Heart right ventricle (tissue), 16 donors: ENCODE measurements around the gene ATP10A. TPM values are rescaled to one million over a fixed set of nuclear protein-coding genes. Genes with fewer than 3 reads are reported as not detected.

Experiments
- ATAC-seq, 8 donors: fragments of 200-7000 bp; cut with Tn5 transposase; one replicate each; pipeline ENCODE4 v1.9.1; 2020; ENCODE audit warnings: mild to moderate bottlenecking in 8 of 8, moderate library complexity in 8 of 8, moderate number of reproducible peaks in 1 of 8
- DNase-seq, 2 donors: peaks; one replicate each; pipeline ENCODE4 v3.0.0-alpha.2; 2020
- H3K27ac ChIP-seq, 10 donors: fragments of 200-600 bp; sonication (generic) in 2 of 10; one replicate each; pipeline versions ENCODE4 v1.5.0 to v1.8.0; 2020 to 2022; ENCODE audit warnings: mild to moderate bottlenecking in 3 of 10
- H3K27me3 ChIP-seq, 7 donors: fragments of 200-600 bp; one replicate each; pipeline ENCODE4 v1.8.0; 2021 to 2022; ENCODE audit warnings: mild to moderate bottlenecking in 2 of 7
- H3K36me3 ChIP-seq, 9 donors: fragments of 200-600 bp; sonication (generic) in 1 of 9; one replicate each; pipeline versions ENCODE4 v1.5.0 to v1.8.0; 2020 to 2022; ENCODE audit warnings: mild to moderate bottlenecking in 2 of 9
- H3K4me1 ChIP-seq, 9 donors: fragments of 200-600 bp; sonication (generic) in 1 of 9; one replicate each; pipeline versions ENCODE4 v1.5.0 to v1.8.0; 2020 to 2022; ENCODE audit warnings: mild to moderate bottlenecking in 4 of 9
- H3K4me3 ChIP-seq, 10 donors: fragments of 200-600 bp; sonication (generic) in 2 of 10; one replicate each; pipeline versions ENCODE4 v1.5.0 to v1.8.0; 2020 to 2022; ENCODE audit warnings: mild to moderate bottlenecking in 7 of 10, moderate library complexity in 2 of 10
- H3K9me3 ChIP-seq, 11 donors: fragments of 200-600 bp in 10 of 11; sonication (generic) in 2 of 11; one replicate each; pipeline versions ENCODE4 v1.5.0 to v1.8.0; 2013 to 2022; ENCODE audit warnings: mild to moderate bottlenecking in 2 of 11, control low read depth in 1 of 11, moderate library complexity in 1 of 11
- WGBS, 2 donors: extraction: QIAGEN DNeasy Blood & Tissue Kit; methylation state at CpG; one replicate each; pipeline ENCODE4 v1.1.7; 2013; ENCODE audit warnings: inconsistent platforms in 1 of 2; 5-methylcytosine and 5-hydroxymethylcytosine counted together
- intact Hi-C, 10 donors: fragments of 100-400 bp; cut with DNase I; formaldehyde crosslinking; loops; one replicate each; pipeline versions ENCODE4 v1.11.1 to v1.14.2; 2022
- polyA plus RNA-seq, 2 donors: library from polyadenylated mRNA; stranded (reverse); fragments of 200-250 nt; gene quantifications; one replicate each; pipeline ENCODE4 v1.2.3, GENCODE V29; 2013
- total RNA-seq, 10 donors: library from RNA; stranded (reverse); fragmentation: NEBNext Ultra II Directional in 3 of 10; extraction: Animal tissue kit (Norgen Biotek cat#: 25700) in 3 of 10; gene quantifications; one replicate each; pipeline versions ENCODE4 v1.2.1 to v1.2.4, GENCODE V29; 2021 to 2023
- TF ChIP-seq, protein P1 (sequence below), 9 donors: fragments of 200-600 bp; sonication (generic) in 2 of 9; IDR thresholded peaks; one replicate each; pipeline versions ENCODE4 v1.5.0 to v1.8.0; 2021 to 2022; ENCODE audit warnings: antibody characterized with exemption in 9 of 9, mild to moderate bottlenecking in 5 of 9, moderate library complexity in 1 of 9
- donor health status: Arrhythmogenic right ventricular cardiomyopathy.
- donor health status: ischemic (EF 13 %, LVEDD 7.1; RV severe dilation, severe dysfunction).
- donor health status: healthy with polysubstance abuse.
- donor health status: DM: no; HTN: yes; CAD: no.
- donor health status: DM: no; HTN: no; CAD: no.
- donor health status: ischemic (EF 25% LVEDD 6.9; RV normal size, moderate dysfunction).
- donor health status: ischemic (EF 25% LVEDD 5.7; RV mildly dilated, moderate dysfunction).
- donor health status: healthy.
- donor health status: DM: yes; HTN: yes; CAD: no.
- donor health status: Ischemic cardiomyopathy.
- donor health status: ischemic (EF 35%, LVEDD 5.7; RV mildly dilated, moderate dysfunction).
- donor health status: nonischemic (EF 11% LVEDD 7.7; RV severe dilation, severe dysfunction).
- donor health status: DM: yes; HTN: yes; CAD: no.
- donor health status: PGD.
- donor health status: ischemic (EF 29% LVEDD 5.4; RV normal size, mild dysfunction).
- donor health status: nonischemic (EF 23%, LVEDD 6.1; RV moderate dilation, normal function).

ATP10A gene
- total and polyA plus RNA-seq, 12 donors = 0.45 to 2.2 (median 0.89) TPM

DNA sequence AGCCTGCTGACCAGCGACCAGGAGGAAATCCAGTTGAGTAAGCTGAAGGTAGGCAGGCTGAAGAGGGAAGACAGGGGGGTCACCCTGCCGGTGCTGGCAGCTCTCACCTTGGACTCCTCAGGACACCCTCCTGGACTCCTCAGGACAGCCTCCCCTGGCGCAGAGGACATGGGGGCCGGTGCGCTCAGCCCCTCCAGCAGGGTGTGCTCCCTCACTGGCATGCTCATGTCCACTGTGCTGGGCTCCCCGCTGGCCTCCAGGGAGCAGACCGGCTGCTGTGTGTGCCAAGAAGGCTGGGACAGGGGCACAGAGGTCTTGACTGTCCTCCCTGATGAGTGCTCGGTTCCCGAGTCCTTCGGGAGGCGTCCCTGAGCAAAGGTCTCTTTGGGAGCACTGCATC is 183.6 kb downstream of the ATP10A start:
- WGBS, 2 donors = 81 to 83% methylated on average over 11 of the region's 11 CpGs
- Histone ChIP-seq H3K4me3 (no peak overlapping the region), H3K4me1 (peaks cover 3 to 33% (median 23%) of the 10 kb centered on the region in 9 donors), H3K27ac (no peak overlapping the region), H3K9me3 (peaks cover 0 to 5% (median 0%) of the 10 kb centered on the region in 11 donors), H3K36me3 (peaks cover 0 to 14% (median 0%) of the 10 kb centered on the region in 9 donors), H3K27me3 (no peaks in the 10 kb centered on the region)
- TF ChIP-seq, protein P1, sequence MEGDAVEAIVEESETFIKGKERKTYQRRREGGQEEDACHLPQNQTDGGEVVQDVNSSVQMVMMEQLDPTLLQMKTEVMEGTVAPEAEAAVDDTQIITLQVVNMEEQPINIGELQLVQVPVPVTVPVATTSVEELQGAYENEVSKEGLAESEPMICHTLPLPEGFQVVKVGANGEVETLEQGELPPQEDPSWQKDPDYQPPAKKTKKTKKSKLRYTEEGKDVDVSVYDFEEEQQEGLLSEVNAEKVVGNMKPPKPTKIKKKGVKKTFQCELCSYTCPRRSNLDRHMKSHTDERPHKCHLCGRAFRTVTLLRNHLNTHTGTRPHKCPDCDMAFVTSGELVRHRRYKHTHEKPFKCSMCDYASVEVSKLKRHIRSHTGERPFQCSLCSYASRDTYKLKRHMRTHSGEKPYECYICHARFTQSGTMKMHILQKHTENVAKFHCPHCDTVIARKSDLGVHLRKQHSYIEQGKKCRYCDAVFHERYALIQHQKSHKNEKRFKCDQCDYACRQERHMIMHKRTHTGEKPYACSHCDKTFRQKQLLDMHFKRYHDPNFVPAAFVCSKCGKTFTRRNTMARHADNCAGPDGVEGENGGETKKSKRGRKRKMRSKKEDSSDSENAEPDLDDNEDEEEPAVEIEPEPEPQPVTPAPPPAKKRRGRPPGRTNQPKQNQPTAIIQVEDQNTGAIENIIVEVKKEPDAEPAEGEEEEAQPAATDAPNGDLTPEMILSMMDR (IDR thresholded peaks at IDR 0.05) = no peak
- intact Hi-C loops = loop anchor here in 1 of 10 donors (10.0 kb wide), 1 partner anchor 145 kb away; no protein-coding TSS in a partner anchor
- DNase-seq (no peak), ATAC-seq (no peak)

DNA sequence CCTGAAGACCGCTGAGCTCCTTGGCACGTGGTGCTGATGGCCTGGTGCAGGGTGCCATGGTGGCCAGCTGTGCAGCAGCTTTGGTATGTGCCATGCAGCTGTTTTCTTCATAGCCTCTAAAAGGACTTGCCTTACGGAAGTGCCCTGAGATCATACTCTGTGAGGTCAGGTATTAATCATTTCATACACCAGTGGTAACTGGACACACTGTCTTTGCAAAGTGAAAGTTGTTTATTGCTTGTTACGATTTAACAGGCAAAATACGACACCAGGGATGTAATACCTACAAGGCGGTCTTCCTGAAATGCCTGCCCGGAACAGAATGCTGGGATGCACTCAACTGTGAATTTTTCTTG is 184.6 kb downstream of the ATP10A start:
- ATAC-seq (no peak), DNase-seq (no peak)
- TF ChIP-seq, protein P1 (IDR thresholded peaks at IDR 0.05) = no peak
- Histone ChIP-seq H3K9me3 (no peaks in the 10 kb centered on the region), H3K36me3 (peaks cover 0 to 14% (median 0%) of the 10 kb centered on the region in 9 donors), H3K4me3 (no peak overlapping the region), H3K27me3 (no peaks in the 10 kb centered on the region), H3K27ac (no peak overlapping the region), H3K4me1 (peaks cover 3 to 29% (median 14%) of the 10 kb centered on the region in 9 donors)
- 89 to 94% methylated on average over 7 of the region's 7 CpGs for WGBS, 2 donors
- intact Hi-C loops = loop anchor here in 1 of 10 donors (10.0 kb wide), 1 partner anchor 144 kb away; no protein-coding TSS in a partner anchor

- Histone ChIP-seq H3K4me3 (no peak overlapping the region), H3K4me1 (peaks cover under 1 to 24% (median 9%) of the 10 kb centered on the region in 9 donors), H3K27me3 (no peaks in the 10 kb centered on the region), H3K9me3 (no peaks in the 10 kb centered on the region), H3K27ac (no peak overlapping the region), H3K36me3 (peaks cover 0 to 14% (median 0%) of the 10 kb centered on the region in 9 donors)
- ATAC-seq (no peak), DNase-seq (no peak)
- 64 to 69% methylated on average over 9 of the region's 9 CpGs for WGBS, 2 donors
- intact Hi-C loops = loop anchor here in 1 of 10 donors (10.0 kb wide), 1 partner anchor 143 kb away; no protein-coding TSS in a partner anchor
- TF ChIP-seq, protein P1 (IDR thresholded peaks at IDR 0.05) = no peak
Measured at GRCh38 chr15:25677719-25678499, 185.2 kb downstream of the ATP10A start.

DNA sequence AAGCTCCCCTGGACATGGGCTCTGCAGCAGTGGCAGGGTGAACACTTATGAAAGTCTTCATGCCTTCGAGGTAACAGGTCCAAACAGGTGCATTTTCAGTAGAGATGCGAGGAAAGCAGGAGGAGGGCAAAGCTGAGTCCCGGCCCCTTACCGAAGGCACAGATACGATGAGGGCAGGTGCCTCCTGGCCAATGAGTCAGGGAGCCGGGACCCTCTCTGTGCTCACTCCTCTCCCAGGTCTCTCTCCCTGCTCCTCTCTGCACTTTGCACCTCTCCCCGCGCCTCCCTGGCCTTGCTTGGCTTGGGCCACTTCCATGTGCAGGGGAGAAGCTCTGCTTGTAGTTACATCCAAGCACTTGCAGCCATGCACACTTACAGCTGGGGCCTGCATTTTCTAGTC is 187.1 kb downstream of the ATP10A start:
- intact Hi-C loops = loop anchor here in 1 of 10 donors (10.0 kb wide), 1 partner anchor 141 kb away; no protein-coding TSS in a partner anchor
- no peaks in the 10 kb centered on the region for H3K27me3 ChIP-seq
- WGBS, 2 donors = 87 to 89% methylated on average over 7 to 8 of the region's 8 CpGs
- no peak overlapping the region for H3K4me3 ChIP-seq
- H3K27ac ChIP-seq = no peak overlapping the region
- TF ChIP-seq, protein P1 (IDR thresholded peaks at IDR 0.05) = no peak
- peaks cover 3 to 21% (median 7%) of the 10 kb centered on the region in 9 donors for H3K4me1 ChIP-seq
- H3K9me3 ChIP-seq = no peaks in the 10 kb centered on the region
- DNase-seq (no peak), ATAC-seq (no peak)
- H3K36me3 ChIP-seq = peaks cover 0 to 14% (median 0%) of the 10 kb centered on the region in 9 donors
